Measurements from ENCODE around the gene TTC31. TPM values are rescaled to one million over a fixed set of nuclear protein-coding genes. Genes with fewer than 3 reads are reported as not detected.
A peak's percentile ranks its signal among the peaks of the same experiment; 100 is the strongest.

The TTC31 gene
- total RNA-seq, 1 experiment from 2014 or later = 17.6 TPM

DNA sequence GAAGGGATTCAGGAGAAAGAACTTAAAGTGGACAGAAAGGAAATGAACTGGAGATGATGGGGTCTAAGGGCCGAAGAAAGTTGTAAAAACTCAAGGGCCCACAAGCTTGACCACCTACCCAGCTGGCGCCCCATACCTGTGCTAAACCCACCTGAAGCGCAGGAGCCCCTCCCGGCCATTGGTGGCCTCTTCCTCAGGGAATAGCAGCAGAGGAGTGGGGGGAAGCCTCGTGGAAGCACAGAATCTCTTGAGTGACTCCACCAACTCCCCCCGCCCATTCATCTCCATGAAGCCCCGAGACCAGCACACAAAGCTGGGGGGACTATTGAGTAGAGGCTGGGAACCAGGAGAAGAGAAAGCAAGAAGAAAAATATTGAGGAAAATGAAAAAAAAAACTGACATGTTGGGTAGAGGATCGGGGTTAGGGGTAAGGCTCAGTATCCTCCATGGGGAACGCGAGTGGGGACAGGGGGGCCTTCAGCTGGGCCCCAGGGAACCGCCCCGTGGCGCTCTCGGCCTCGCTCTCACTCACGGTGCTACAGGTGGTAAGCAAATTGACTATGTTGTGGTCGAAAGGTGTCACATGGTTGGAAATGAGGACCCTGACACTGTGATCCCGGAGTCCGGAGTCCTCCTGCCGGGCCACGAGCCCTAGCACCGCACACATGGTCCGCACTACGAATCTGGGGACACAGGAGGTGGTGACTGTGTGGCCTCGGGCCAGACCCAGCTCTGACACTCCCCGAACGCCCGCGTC lies 45.9 kb downstream of the TTC31 start:
- no peak for DNase-seq (ENCODE audit: low read depth, low spot score)

DNA sequence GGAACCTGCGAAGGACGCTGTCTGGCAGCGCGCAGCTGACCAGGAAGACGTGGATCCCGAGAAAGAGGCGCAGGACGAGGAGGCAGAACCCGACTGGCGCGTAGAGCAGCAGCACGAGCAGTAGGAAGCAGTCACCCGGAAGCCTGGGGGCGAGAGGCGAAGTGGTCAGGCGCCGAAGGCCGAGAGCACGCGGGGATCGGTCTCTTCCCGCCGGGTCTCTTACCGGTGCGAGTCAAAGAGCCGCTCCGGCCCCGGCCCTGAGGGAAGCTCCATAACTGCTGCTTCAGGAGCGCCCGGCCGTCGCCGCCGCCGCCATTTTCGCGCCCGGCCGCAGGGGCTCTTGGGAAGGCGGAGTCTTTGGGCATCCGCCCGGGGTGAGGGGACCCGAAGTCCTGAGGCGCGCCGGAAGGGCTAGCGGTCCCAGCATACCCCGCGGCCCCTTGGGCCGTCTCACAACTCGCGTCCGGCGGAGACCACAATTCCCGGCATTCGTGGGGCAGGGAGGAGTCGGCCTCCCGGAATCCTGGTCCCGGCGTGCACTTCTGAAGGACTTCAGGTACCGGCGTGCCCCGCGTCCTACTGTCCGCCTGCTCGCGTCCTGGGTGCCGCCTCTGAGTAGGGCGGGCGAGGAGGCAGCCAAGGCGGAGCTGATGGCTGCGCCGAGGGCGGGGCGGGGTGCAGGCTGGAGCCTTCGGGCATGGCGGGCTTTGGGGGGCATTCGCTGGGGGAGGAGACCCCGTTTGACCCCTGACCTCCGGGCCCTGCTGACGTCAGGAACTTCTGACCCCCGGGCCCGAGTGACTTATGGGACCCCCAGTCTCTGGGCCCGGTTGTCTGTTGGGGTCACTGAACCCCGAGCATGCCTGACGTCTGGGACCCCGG lies 46.7 kb downstream of the TTC31 start, which contains the start of the genes AUP1 and HTRA2:
Gene AUP1, minus strand, starts transcription at position 350 of the 882 bp plus-strand sequence. Its CDS starts 77 bp downstream, at position 273.
Gene HTRA2, plus strand, starts transcription at position 577 of the 882 bp plus-strand sequence. Its CDS starts 74 bp downstream, at position 651.
- in situ Hi-C loops (cut with HindIII; ENCODE audit: low pct_unique_long_range_greater_than_20kb, low sequenced_read_pairs) = no loop called here

More for the DNA sequence above, 45.9 kb downstream of the TTC31 start:
- in situ Hi-C loops (cut with HindIII; ENCODE audit: low pct_unique_long_range_greater_than_20kb, low sequenced_read_pairs) = no loop called here

DNA sequence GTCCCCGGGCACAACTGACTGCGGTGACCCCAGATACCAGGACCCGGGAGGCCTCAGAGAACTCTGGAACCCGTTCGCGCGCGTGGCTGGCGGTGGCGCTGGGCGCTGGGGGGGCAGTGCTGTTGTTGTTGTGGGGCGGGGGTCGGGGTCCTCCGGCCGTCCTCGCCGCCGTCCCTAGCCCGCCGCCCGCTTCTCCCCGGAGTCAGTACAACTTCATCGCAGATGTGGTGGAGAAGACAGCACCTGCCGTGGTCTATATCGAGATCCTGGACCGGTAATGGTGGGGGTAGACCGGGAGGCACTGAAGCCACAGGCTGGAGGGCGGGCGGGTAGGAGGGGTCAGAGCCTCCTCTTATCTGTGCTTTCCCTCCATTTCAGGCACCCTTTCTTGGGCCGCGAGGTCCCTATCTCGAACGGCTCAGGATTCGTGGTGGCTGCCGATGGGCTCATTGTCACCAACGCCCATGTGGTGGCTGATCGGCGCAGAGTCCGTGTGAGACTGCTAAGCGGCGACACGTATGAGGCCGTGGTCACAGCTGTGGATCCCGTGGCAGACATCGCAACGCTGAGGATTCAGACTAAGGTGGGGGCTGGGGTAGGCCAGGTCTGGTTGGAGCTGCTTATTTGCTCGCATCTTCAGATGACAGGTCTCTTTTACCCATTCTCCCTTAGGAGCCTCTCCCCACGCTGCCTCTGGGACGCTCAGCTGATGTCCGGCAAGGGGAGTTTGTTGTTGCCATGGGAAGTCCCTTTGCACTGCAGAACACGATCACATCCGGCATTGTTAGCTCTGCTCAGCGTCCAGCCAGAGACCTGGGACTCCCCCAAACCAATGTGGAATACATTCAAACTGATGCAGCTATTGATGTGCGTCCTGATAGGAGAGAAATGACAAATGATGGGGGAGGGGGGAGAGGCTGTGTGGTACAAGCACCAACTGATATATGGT lies 47.6 kb downstream of the TTC31 start:
- DNase-seq (ENCODE audit: low read depth, low spot score) = peak; percentile 35
- in situ Hi-C loops (cut with HindIII; ENCODE audit: low pct_unique_long_range_greater_than_20kb, low sequenced_read_pairs) = no loop called here

More for the DNA sequence above, 46.7 kb downstream of the TTC31 start, which contains the start of the genes AUP1 and HTRA2:
- peak; percentile 99 for DNase-seq (ENCODE audit: low read depth, low spot score)

DNA sequence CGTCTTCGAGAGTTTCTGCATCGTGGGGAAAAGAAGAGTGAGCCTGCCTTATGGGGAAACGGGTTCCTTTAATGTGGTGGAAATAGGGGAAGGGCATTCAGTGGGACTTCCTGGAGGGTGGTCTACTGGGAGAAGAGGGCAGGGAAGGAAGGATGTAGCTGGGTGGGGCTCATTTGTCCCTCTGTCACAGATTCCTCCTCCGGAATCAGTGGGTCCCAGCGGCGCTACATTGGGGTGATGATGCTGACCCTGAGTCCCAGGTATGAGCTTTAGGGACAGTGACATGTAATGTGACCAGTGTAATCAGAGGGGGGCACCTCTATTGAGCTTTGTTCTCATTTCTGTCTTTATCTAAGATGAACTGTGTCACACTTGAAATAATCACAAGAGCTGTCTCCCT lies 48.8 kb downstream of the TTC31 start:
- in situ Hi-C loops (cut with HindIII; ENCODE audit: low pct_unique_long_range_greater_than_20kb, low sequenced_read_pairs) = no loop called here
- DNase-seq (ENCODE audit: low read depth, low spot score) = no peak

DNA sequence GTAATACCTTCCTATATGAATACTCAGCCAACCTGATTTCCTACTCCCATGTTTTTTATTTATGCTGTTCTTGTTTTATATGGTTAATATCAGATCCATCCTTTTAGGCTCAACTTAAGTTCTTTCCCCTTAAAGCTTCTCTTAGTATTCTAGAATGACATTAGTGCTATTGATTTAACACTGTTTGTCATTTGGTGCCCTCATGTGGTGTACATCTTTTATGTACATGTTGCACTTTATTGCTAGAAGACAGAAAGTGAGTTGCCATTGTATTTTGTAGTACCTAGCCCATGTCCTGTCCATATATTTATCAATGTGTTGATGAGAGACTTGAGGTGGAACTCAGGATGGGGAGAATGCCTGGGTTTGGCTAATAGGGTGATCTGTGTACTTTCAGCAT lies 49.3 kb downstream of the TTC31 start:
- peak; percentile 76 for DNase-seq (ENCODE audit: low read depth, low spot score)
- in situ Hi-C loops (cut with HindIII; ENCODE audit: low pct_unique_long_range_greater_than_20kb, low sequenced_read_pairs) = no loop called here

DNA sequence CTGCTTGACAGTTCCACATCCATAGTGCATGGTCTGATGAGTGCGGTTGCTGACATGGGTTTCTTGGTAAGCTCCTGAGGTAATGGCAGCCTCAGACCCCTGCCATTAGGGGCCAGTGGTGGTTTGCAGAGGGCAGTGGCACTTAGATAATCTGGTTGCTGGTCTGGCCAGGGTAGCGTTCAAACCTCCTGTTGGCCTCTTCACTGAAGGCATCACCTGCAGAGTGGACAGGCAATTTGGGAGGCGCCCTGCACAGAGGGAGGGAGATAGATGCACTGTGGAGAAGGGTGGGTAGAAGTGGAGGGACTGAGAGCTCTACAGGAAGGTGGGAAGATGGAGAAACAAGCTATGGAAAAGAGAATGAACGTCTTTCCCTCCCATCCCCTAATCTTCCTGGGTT lies 50.6 kb downstream of the TTC31 start:
- DNase-seq (ENCODE audit: low read depth, low spot score) = no peak
- in situ Hi-C loops (cut with HindIII; ENCODE audit: low pct_unique_long_range_greater_than_20kb, low sequenced_read_pairs) = no loop called here

GRCh38 chr2:74534411-74534810 lies 51.5 kb downstream of the TTC31 start:
- in situ Hi-C loops (cut with HindIII; ENCODE audit: low pct_unique_long_range_greater_than_20kb, low sequenced_read_pairs) = no loop called here

DNA sequence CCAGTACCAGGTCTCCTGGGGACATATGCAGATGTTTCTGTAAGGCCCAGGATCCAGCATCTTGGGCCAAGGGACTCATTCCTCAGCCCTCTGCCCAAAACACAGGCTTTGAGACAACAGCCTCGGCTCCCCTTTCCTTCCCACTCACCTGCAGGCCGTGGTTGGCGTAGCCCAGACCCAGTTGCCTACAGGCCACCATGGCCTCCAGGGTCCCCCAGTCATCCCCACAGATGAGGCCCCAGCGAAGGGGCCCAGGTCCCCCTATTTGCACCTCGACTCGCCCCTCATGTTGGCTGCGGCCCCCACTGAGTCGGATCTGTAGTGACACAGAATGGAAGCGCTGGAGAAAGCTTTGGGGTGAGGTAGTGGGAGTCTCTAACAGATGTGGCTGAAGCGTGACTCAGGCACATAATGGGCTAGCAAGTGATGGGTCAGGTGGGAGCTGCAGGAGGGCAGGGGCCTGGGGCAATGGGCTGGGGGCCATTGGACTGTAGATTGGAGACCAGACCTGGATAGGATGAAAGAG lies 52.6 kb downstream of the TTC31 start:
- DNase-seq (ENCODE audit: low read depth, low spot score) = no peak
- in situ Hi-C loops (cut with HindIII; ENCODE audit: low pct_unique_long_range_greater_than_20kb, low sequenced_read_pairs) = loop anchor here (5.0 kb wide), 1 partner anchor 52 kb away; no protein-coding TSS in a partner anchor

More at GRCh38 chr2:74534411-74534810, 51.5 kb downstream of the TTC31 start:
- no peak for DNase-seq (ENCODE audit: low read depth, low spot score)

GRCh38 chr2:74536166-74536950 lies 53.5 kb downstream of the TTC31 start:
- DNase-seq (ENCODE audit: low read depth, low spot score) = no peak
- in situ Hi-C loops (cut with HindIII; ENCODE audit: low pct_unique_long_range_greater_than_20kb, low sequenced_read_pairs) = loop anchor here (5.0 kb wide), 1 partner anchor 51 kb away; no protein-coding TSS in a partner anchor

DNA sequence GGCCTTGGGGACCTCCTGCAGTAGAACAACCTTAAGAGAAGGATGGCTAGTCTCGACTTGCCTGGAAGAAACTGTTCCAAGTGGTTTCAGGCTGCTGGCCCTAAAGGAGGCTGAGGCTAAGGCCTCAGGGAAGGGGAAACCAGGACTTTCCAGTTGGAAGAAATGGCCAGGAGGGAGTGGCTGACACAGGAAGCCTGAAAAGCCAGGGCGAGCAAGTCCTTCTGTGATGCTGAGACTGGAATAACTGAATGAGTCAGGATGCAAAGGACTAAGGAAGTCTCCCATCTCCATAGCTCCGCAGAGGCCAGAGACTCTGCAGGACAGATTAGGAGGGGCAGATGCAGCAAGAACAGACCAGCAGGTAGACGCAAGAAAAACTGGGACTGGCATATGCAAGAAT lies 54.3 kb downstream of the TTC31 start:
- in situ Hi-C loops (cut with HindIII; ENCODE audit: low pct_unique_long_range_greater_than_20kb, low sequenced_read_pairs) = loop anchor here (5.0 kb wide), 1 partner anchor 50 kb away; no protein-coding TSS in a partner anchor
- DNase-seq (ENCODE audit: low read depth, low spot score) = no peak

- in situ Hi-C loops (cut with HindIII; ENCODE audit: low pct_unique_long_range_greater_than_20kb, low sequenced_read_pairs) = loop anchor here (5.0 kb wide), 1 partner anchor 48 kb away; no protein-coding TSS in a partner anchor
- no peak for DNase-seq (ENCODE audit: low read depth, low spot score)
Observed at GRCh38 chr2:74538881-74539339, 56.0 kb downstream of the TTC31 start.

DNA sequence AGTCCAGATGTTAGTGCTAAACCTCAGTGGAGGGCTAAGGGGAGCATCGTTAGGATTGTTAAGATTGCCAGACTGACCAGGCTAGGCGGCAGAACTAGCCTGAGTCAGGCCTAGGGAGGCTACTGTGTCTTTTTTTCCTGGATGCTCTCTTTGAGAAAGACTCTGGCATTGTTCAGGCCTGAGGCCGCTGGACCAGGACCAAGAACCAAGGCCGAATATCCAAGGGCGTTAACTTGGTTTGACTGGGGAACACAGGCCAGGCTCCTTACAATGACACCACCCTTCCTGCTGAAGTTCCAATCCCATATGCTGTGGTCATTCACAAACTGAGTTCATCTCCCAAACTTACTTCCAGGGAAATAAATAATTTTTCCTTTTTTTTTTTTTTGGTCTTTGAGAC lies 57.4 kb downstream of the TTC31 start:
- in situ Hi-C loops (cut with HindIII; ENCODE audit: low pct_unique_long_range_greater_than_20kb, low sequenced_read_pairs) = no loop called here
- DNase-seq (ENCODE audit: low read depth, low spot score) = no peak

GRCh38 chr2:74542978-74543377 lies 60.1 kb downstream of the TTC31 start:
- in situ Hi-C loops (cut with HindIII; ENCODE audit: low pct_unique_long_range_greater_than_20kb, low sequenced_read_pairs) = no loop called here
- no peak for DNase-seq (ENCODE audit: low read depth, low spot score)

Data from SK-MEL-5 (cell line).